A549 (cell line): Measurements from ENCODE around the gene RNF121.

ENCODE experiments used
- BCL3 ChIP-seq: fragments of >200 bp; sonication (Bioruptor Twin); formaldehyde crosslinking; IDR thresholded peaks from 3 replicates; pipeline ENCODE4 v1.6.1; 2016
- CHD2 ChIP-seq: fragments of 150-350 bp; IDR thresholded peaks from 2 replicates; pipeline ENCODE4 v1.6.1; 2014; ENCODE audit warnings: low read length; ENCODE audit not compliant: partially characterized antibody
- CTCF ChIP-seq: fragments of >200 bp; sonication (Bioruptor Twin); formaldehyde crosslinking; IDR thresholded peaks from 3 replicates; pipeline ENCODE4 v1.5.1; 2016
- ELK1 ChIP-seq: fragments of 150-350 bp; IDR thresholded peaks from 2 replicates; pipeline ENCODE4 v1.6.1; 2014; ENCODE audit warnings: low read depth, mild to moderate bottlenecking, low read length
- HEYL ChIP-seq: fragments of 250-450 bp; sonication (Bioruptor Pico); IDR thresholded peaks from 2 replicates; pipeline ENCODE4 v1.8.0; 2021; ENCODE audit warnings: mild to moderate bottlenecking, moderate library complexity
- KDM5A ChIP-seq: fragments of 200-600 bp; sonication (generic); IDR thresholded peaks from 2 replicates; pipeline ENCODE4 v1.6.1; 2016; ENCODE audit warnings: antibody characterized with exemption, mild to moderate bottlenecking
- MAX ChIP-seq: IDR thresholded peaks from 2 replicates; pipeline ENCODE4 v1.6.1; 2012
- PBX3 ChIP-seq: IDR thresholded peaks from 2 replicates; pipeline ENCODE4 v1.6.1; 2012
- POLR2A ChIP-seq: IDR thresholded peaks from 2 replicates; pipeline ENCODE4 v1.6.1; 2012; ENCODE audit warnings: mild to moderate bottlenecking, low read length
- POLR2AphosphoS2 ChIP-seq: conservative IDR thresholded peaks from 2 replicates; pipeline ENCODE4 v1.6.1; 2012; ENCODE audit warnings: low read length, improper control_type of control experiment, inconsistent platforms
- RCOR1 ChIP-seq: fragments of 150-350 bp; IDR thresholded peaks from 2 replicates; pipeline ENCODE4 v1.6.1; 2014; ENCODE audit warnings: antibody characterized with exemption, low read length, low read depth
- REST ChIP-seq: fragments of 200-600 bp; sonication (generic); IDR thresholded peaks from 2 replicates; pipeline ENCODE4 v1.6.1; 2016; ENCODE audit warnings: antibody characterized with exemption, mild to moderate bottlenecking, moderate library complexity
- SMC3 ChIP-seq: fragments of >200 bp; sonication (Bioruptor Twin); formaldehyde crosslinking; IDR thresholded peaks from 3 replicates; pipeline ENCODE4 v1.6.1; 2018; ENCODE audit warnings: inconsistent platforms
- SREBF2 ChIP-seq: fragments of 450-650 bp; IDR thresholded peaks from 2 replicates; pipeline ENCODE4 v1.6.1; 2014; ENCODE audit warnings: mild to moderate bottlenecking, moderate library complexity

GRCh38 chr11:71928737-71929443, at the start of gene RNF121:
- TF ChIP-seq RCOR1 (no peak), CHD2 (peak; percentile 61), HEYL (no peak), ELK1 (no peak), CTCF (no peak), KDM5A (peak; percentile 90), MAX (peak; percentile 7; the same call in 1 of the 2 replicates), REST (peak; percentile 67), PBX3 (no peak; the same call in 1 of the 2 replicates), POLR2A (peak; percentile 90), SMC3 (no peak), SREBF2 (no peak), POLR2AphosphoS2 (no peak), BCL3 (peak; percentile 52; the same call in 1 of the 3 replicates)
